PC-3 (cell line): Measurements from ENCODE around the gene CYP26C1.

ENCODE experiments used
- EZH2 ChIP-seq: fragments of 300-600 bp; sonication (generic); IDR thresholded peaks from one replicate; pipeline ENCODE4 v1.6.1; 2017; ENCODE audit warnings: antibody characterized with exemption, mild to moderate bottlenecking, low read length; ENCODE audit not compliant: unreplicated experiment
- TF ChIP-seq, protein P1 (sequence below): fragments of 300-600 bp; sonication (generic); conservative IDR thresholded peaks from 2 replicates; pipeline ENCODE4 v1.5.1; 2017; ENCODE audit warnings: antibody characterized with exemption, low read depth, mild to moderate bottlenecking, low read length

DNA sequence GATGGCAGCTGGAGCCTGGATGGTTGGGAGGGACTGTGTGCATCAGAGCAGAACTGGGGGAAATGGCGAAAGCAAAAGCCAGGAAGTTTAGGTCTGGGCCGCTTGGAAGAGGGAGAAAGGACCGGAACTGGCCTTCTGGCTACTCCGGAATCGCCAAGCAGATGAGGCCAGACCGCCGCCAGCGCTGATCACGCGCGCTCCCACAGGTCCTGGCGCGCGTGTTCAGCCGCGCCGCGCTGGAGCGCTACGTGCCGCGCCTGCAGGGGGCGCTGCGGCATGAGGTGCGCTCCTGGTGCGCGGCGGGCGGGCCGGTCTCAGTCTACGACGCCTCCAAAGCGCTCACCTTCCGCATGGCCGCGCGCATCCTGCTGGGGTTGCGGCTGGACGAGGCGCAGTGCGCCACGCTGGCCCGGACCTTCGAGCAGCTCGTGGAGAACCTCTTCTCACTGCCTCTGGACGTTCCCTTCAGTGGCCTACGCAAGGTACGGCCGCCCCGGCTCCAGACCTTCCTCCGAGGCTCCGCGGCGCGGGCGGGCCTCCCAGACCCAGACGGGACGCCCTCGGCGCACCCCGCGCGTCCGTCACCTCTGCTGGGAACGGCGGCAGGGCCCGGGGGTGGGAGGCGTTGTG, 2.0 kb downstream of the CYP26C1 start:
- TF ChIP-seq, protein P1, sequence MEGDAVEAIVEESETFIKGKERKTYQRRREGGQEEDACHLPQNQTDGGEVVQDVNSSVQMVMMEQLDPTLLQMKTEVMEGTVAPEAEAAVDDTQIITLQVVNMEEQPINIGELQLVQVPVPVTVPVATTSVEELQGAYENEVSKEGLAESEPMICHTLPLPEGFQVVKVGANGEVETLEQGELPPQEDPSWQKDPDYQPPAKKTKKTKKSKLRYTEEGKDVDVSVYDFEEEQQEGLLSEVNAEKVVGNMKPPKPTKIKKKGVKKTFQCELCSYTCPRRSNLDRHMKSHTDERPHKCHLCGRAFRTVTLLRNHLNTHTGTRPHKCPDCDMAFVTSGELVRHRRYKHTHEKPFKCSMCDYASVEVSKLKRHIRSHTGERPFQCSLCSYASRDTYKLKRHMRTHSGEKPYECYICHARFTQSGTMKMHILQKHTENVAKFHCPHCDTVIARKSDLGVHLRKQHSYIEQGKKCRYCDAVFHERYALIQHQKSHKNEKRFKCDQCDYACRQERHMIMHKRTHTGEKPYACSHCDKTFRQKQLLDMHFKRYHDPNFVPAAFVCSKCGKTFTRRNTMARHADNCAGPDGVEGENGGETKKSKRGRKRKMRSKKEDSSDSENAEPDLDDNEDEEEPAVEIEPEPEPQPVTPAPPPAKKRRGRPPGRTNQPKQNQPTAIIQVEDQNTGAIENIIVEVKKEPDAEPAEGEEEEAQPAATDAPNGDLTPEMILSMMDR: no peak
- TF ChIP-seq EZH2: no peak
